HG02588 (cell line): Measurements from ENCODE around the gene JPT2.

Experiments
- ATAC-seq: cut with Tn5 transposase; IDR thresholded peaks from one replicate; pipeline ENCODE4 v1.9.1; 2021; ENCODE audit warnings: mild to moderate bottlenecking, moderate library complexity; ENCODE audit not compliant: unreplicated experiment

JPT2 gene

DNA sequence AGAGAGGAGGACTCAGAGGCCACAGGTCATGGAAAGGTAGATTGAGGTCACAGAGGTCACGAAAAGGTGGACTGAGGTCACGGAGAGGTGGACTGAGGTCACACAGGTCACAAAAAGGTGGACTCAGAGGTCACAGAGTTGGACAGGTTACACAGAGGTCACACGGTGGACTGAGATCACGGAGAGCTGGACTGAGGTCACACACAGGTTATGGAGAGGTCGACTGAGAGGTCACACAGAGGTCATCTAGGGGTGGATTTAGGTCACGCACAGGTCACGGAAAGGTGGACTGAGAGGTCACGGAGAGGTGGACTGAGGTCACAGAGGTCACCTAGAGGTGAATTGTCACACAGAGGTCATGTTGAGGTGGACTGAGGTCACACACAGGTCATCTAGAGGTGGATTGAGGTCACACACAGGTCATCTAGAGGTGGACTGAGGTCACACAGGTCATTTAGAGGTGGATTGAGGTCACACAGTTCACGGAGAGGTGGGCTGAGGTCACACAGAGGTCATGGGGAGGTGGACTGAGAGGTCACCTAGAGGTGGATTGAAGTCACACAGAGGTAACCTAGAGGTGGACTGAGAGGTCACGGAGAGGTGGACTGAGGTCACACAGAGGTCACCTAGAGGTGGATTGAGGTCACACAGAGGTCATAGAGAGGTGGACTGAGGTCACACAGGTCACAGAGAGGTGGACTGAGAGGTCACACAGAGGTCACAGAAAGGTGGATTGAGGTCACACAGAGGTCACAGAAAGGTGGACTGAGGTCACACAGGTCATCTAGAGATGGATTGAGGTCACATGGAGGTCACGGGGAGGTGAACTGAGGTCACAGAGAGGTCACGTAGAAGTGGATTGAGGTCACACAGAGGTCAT lies 26.7 kb upstream of the JPT2 start:
- no peak for ATAC-seq

- no peak for ATAC-seq
Measured at GRCh38 chr16:1651974-1652312, 26.1 kb upstream of the JPT2 start.

GRCh38 chr16:1653023-1653422 lies 25.1 kb upstream of the JPT2 start:
- no peak for ATAC-seq

DNA sequence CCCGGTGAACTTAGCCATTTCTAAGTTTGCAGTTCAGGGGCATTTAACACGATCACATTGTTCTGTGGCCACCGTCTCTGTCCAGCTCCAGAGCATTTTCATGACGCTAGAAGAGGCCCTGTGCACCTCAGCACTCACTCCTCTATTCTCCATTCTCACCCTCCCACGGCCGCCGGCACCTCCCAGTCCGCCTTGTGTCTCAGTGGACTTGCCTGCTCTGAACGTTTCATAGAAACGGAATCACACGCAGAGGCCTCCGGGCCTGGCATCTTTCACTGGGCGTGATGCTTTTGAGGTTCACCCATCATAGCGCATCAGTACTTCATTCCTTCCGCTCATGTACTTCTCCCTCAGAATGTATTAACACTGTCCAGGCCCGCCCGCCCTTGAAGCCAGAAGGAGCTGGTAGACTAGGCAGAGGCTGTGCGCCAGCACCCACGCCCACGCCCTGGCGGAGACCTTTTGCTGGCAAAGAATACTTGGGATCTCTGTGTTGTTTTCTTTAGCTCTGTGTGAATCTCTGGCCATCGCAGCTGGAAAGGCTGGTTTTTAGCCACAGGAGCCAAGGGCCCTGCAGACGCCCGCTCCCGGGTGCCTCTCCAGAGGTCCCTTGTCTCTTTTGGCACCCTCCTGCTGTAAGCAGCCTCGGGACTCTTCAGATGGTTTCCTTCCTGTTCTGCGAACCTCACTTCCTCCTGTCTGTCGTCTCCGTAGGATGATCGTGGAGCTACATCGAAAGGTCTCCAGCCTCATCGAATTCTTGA lies 23.4 kb upstream of the JPT2 start:
- ATAC-seq = no peak

- no peak for ATAC-seq
Measured at GRCh38 chr16:1655269-1655807, 22.7 kb upstream of the JPT2 start.

- ATAC-seq = no peak
Measured at GRCh38 chr16:1655909-1656807, 21.9 kb upstream of the JPT2 start.

DNA sequence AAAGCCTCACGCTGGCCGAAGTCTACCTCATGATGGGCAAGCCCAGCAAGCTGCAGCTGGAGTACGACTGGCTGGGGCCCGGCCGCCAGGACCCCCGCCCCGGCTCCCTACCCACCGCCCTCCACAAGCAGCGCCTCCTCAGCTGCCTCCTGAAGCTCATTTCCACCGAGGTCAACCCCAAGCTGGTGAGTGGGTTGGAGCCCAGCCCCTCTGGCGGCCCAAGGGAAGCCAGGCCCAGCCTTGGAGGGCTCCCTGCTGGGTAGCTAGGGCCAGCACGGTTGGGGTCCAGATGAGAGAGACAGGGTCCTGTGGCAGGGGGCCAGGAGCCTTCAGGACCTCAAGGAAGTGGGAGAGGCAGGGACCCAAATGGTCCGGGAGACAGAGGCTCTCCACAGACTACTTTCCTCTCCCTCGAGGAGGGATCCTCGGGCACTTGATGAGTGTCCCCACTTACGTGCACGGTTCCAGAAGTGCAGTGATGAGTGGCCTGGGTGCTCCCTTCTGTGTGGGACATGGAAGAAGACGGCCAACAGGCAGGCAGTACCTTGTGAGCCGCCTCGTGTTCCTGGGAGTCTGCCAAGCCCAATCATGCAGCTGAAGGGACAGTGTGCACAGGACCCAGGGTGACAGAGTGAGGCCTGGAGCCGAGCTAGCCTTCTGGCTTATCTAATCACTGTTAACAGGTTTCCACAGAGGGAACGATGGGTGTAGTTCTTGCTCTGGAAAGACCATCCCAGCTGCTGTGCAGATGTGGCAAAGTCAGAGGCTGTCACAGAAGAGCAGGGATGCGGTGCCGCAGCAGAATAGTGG lies 21.1 kb upstream of the JPT2 start:
- ATAC-seq = no peak

- ATAC-seq = no peak
Measured at GRCh38 chr16:1657841-1658240, 20.2 kb upstream of the JPT2 start.

- ATAC-seq = no peak
Measured at GRCh38 chr16:1659031-1659430, 19.0 kb upstream of the JPT2 start.

GRCh38 chr16:1661826-1662225 lies 16.3 kb upstream of the JPT2 start:
- ATAC-seq = no peak

GRCh38 chr16:1662543-1662942 lies 15.5 kb upstream of the JPT2 start:
- ATAC-seq = no peak

DNA sequence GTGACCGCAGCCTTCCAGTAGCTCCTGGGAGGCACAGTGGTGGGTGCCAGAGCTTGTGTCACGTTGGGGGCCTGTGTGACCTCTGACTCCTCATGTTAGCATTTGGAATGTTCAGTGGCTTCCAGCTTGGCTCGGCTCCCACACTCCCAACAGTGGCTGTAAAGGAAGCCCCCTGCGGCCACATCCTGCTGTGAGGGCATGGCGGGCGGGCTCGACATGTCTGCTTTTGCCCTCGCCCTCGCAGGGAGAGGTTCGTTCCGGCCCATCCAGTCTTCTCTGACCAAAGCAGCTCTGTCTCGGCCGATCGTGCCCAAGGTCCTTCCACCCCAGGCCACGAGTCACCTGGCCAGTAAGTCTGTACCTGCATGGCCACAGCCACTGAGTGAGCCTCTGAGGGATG lies 12.2 kb upstream of the JPT2 start:
- ATAC-seq = no peak

GRCh38 chr16:1666316-1666715 lies 11.8 kb upstream of the JPT2 start:
- no peak for ATAC-seq

- ATAC-seq = no peak
Measured at GRCh38 chr16:1667271-1667670, 10.8 kb upstream of the JPT2 start.

- no peak for ATAC-seq
Measured at GRCh38 chr16:1667916-1668315, 10.2 kb upstream of the JPT2 start.

- ATAC-seq = no peak
Measured at GRCh38 chr16:1668612-1669319, 9.3 kb upstream of the JPT2 start.

DNA sequence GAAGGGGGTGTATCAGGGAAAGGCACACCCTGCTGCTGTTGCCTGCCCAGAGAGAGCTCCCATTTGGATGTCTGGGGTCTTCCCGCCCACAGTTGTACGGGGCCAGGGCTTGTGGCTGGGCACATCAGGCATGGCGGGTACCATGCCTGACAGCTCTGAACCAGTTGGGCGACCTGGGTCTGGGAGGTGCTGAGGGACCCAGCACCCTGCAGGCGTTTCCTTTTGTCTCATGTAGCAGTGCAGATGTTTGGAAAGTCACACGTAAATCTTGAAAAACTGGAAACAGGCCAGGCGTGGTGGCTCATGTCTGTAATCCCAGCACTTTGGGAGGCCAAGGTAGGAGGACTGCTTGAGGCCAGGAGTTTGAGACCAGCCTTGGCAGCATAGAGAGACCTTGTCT lies 8.4 kb upstream of the JPT2 start:
- no peak for ATAC-seq

DNA sequence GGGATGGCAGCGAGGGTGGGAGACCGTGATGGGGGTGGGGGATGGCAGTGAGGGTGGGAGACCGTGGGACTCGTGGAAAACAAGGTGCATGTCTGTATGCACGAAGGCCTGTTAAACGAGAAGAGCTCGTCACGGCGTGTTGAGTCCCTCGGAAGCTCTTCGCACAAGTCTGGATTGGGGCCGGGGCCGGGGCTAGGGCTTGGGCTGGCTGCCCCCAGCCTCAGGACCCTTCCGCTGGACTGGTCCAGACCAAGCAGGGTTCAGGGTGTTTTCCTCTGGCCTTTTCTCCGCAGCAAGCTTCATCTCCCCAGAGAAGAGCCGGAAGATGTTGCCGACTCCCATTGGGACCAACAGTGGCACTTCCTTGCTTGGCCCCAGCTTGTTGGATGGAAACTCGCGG lies 7.7 kb upstream of the JPT2 start:
- ATAC-seq = no peak

DNA sequence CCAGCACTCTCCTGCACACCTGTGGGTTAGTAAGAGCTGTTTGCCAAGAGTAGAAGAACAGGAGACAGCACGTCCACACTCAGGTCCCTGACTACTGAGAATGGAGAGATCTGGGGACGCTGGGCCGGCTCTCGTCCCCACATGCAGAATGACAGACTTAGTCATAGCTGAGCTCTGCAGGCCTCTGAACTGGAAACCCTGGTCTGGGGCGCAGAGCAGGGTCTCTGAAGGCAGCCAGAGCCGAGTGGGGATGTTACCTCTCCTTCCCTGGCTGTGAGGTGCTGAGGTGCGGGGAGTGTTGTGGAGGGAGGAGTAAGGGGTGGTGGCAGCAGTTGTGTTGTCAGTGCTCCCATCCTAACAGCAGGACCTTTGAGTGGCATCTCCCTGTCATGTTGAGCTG lies 7.2 kb upstream of the JPT2 start:
- no peak for ATAC-seq
